SHP77 (cell line): ENCODE data around the gene PARP4.
"Not testable (repeated sequence)": the region's sequence is repeated elsewhere in the genome, so short reads cannot be mapped to it uniquely, and the experiment has no call there.

ENCODE experiments used
- DNase-seq, 2 experiments: peaks; one replicate each; lab custom pipeline; 2025; lab: John Stamatoyannopoulos, UW

Gene PARP4

GRCh38 chr13:24512197-24512907, at the start of gene PARP4:
Gene PARP4, minus strand, starts transcription at chr13:24512778. Its CDS starts 9,002 bp downstream, at chr13:24503776.
- DNase-seq = peak; percentile 70 to 75

GRCh38 chr13:24560579-24561187, 48.1 kb upstream of the PARP4 start:
- not testable (repeated sequence) for DNase-seq

GRCh38 chr13:24559431-24560218, 47.0 kb upstream of the PARP4 start:
- DNase-seq = not testable (repeated sequence)

- DNase-seq = no peak
These were observed 44.5 kb upstream of the PARP4 start for GRCh38 chr13:24557081-24557480.

GRCh38 chr13:24553892-24554291, 41.3 kb upstream of the PARP4 start:
- not testable (repeated sequence) for DNase-seq

- not testable (repeated sequence) for DNase-seq
These were observed 29.1 kb upstream of the PARP4 start for GRCh38 chr13:24541476-24542352.

- no peak for DNase-seq
These were observed 28.5 kb upstream of the PARP4 start for GRCh38 chr13:24541127-24541475.

- no peak for DNase-seq
These were observed 27.9 kb upstream of the PARP4 start for GRCh38 chr13:24540236-24541126.

GRCh38 chr13:24539500-24540165, 27.1 kb upstream of the PARP4 start:
- no peak for DNase-seq

- no peak for DNase-seq
These were observed 16.9 kb upstream of the PARP4 start for GRCh38 chr13:24529478-24529877.

- DNase-seq = no peak
These were observed 16.3 kb upstream of the PARP4 start for GRCh38 chr13:24528816-24529398.

- DNase-seq = no peak
These were observed 14.7 kb upstream of the PARP4 start for GRCh38 chr13:24527266-24527775.

- DNase-seq = no peak
These were observed 8.2 kb upstream of the PARP4 start for GRCh38 chr13:24520733-24521132.

GRCh38 chr13:24516919-24517318, 4.3 kb upstream of the PARP4 start:
- no peak for DNase-seq

GRCh38 chr13:24512908-24513213, 283 bp upstream of the PARP4 start:
- DNase-seq = no peak

- DNase-seq = no peak
These were observed 772 bp downstream of the PARP4 start for GRCh38 chr13:24511816-24512196.

GRCh38 chr13:24511019-24511815, 1.4 kb downstream of the PARP4 start:
- peak in 1 of 2 experiments; percentile 4 for DNase-seq

GRCh38 chr13:24506698-24507335, 5.8 kb downstream of the PARP4 start:
- no peak for DNase-seq

GRCh38 chr13:24506283-24506682, 6.3 kb downstream of the PARP4 start:
- not testable (repeated sequence) for DNase-seq
